Measurements from ENCODE around the gene HAGH.

HAGH gene

GRCh38 chr16:1831186-1832075, 4.8 kb upstream of the HAGH start:
- DNase-seq = no peak

- no peak for DNase-seq
Measured at GRCh38 chr16:1830213-1830612, 3.6 kb upstream of the HAGH start.

- DNase-seq = no peak
Measured at GRCh38 chr16:1828645-1829410, 2.2 kb upstream of the HAGH start.

- DNase-seq = no peak
Measured at GRCh38 chr16:1825864-1826690, 548 bp downstream of the HAGH start.

- DNase-seq = no peak
Measured at GRCh38 chr16:1825381-1825863, 1.2 kb downstream of the HAGH start.

- DNase-seq = no peak
Measured at GRCh38 chr16:1823821-1824220, 2.8 kb downstream of the HAGH start.

- no peak for DNase-seq
Measured at GRCh38 chr16:1822801-1823200, 3.8 kb downstream of the HAGH start.

- no peak for DNase-seq
Measured at GRCh38 chr16:1821861-1822611, 4.6 kb downstream of the HAGH start.

GRCh38 chr16:1820946-1821290, 5.7 kb downstream of the HAGH start:
- no peak for DNase-seq

GRCh38 chr16:1820096-1820945, 6.3 kb downstream of the HAGH start:
- DNase-seq = no peak

- no peak for DNase-seq
Measured at GRCh38 chr16:1819611-1820010, 7.0 kb downstream of the HAGH start.

GRCh38 chr16:1818873-1819525, 7.6 kb downstream of the HAGH start:
- no peak for DNase-seq

- no peak for DNase-seq
Measured at GRCh38 chr16:1818204-1818872, 8.3 kb downstream of the HAGH start.

- no peak for DNase-seq
Measured at GRCh38 chr16:1817716-1818115, 8.9 kb downstream of the HAGH start.

- DNase-seq = no peak
Measured at GRCh38 chr16:1817276-1817589, 9.4 kb downstream of the HAGH start.

GRCh38 chr16:1816396-1817275, 10.0 kb downstream of the HAGH start:
- no peak for DNase-seq

GRCh38 chr16:1815461-1815860, 11.2 kb downstream of the HAGH start:
- DNase-seq = no peak

GRCh38 chr16:1812732-1813163, 13.9 kb downstream of the HAGH start:
- DNase-seq = no peak

- no peak for DNase-seq
Measured at GRCh38 chr16:1810536-1810935, 16.1 kb downstream of the HAGH start.
